ENCODE data around the gene PRR12. TPM values are rescaled to one million over a fixed set of nuclear protein-coding genes. Genes with fewer than 3 reads are reported as not detected.

PRR12 gene
- total RNA-seq, 1 donor = 3.7 TPM

DNA sequence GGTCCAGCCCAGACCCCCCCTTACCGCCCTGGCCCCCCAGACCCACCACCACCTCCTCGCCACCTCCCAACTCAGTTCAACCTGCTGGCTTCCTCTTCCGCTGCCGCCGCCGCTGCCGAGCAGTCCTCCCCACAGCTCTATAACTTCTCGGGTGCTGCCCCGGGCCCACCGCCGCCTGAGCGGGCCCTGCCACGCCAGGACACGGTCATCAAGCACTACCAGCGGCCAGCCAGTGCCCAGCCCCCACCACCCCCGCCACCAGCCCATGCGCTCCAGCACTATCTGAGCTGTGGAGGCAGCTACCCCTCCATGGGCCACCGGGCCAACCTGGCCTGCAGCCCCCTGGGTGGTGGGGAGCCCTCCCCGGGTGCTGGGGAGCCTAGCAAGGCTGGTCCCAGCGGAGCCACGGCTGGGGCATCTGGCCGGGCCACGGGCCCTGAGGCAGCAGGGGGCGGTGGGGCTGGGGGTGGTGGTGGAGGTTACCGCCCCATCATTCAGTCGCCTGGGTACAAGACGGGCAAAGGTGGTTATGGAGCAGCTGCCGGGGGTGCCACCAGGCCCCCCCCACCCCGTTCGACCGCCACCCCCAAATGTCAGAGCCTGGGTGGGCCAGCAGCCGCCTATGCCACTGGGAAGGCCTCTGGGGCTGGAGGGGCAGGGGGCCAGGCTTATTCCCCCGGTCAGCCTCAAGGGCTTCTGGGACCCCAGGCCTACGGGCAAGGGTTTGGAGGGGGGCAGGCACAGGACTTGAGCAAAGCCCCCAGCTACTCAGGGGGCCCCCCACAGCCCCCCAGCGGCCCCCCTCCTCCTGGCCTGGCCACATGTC is 4.2 kb downstream of the PRR12 start:
- TF ChIP-seq, protein P1, sequence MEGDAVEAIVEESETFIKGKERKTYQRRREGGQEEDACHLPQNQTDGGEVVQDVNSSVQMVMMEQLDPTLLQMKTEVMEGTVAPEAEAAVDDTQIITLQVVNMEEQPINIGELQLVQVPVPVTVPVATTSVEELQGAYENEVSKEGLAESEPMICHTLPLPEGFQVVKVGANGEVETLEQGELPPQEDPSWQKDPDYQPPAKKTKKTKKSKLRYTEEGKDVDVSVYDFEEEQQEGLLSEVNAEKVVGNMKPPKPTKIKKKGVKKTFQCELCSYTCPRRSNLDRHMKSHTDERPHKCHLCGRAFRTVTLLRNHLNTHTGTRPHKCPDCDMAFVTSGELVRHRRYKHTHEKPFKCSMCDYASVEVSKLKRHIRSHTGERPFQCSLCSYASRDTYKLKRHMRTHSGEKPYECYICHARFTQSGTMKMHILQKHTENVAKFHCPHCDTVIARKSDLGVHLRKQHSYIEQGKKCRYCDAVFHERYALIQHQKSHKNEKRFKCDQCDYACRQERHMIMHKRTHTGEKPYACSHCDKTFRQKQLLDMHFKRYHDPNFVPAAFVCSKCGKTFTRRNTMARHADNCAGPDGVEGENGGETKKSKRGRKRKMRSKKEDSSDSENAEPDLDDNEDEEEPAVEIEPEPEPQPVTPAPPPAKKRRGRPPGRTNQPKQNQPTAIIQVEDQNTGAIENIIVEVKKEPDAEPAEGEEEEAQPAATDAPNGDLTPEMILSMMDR (IDR thresholded peaks at IDR 0.05; ENCODE audit: insufficient read depth, low read length) = no peak
- no peak for DNase-seq (ENCODE audit: low read depth)

DNA sequence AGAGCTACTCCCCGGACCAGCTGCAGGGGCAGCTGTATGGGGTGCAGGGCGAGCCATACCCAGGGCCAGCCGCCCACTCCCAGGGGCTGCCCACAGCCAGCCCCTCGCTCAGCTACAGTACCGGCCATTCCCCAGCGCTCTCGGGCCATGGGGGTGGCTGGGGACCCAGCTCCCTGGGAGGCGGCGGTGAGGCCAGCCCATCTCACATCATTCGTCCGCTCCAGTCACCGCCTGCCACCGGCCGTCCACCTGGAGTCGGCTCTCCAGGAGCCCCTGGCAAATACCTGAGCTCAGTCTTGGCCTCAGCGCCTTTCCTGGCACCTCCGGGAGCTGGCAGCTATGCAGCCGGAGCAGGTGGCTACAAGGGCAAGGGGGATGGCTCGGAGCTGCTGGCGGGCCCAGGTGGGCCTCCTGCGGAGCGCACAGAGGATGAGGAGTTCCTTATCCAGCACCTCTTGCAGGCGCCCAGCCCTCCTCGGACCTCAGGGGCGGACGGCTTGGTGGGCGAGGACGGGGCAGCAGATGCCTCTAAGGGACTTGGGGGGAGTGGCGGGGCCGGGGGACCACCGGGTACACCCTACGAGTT is 4.9 kb downstream of the PRR12 start:
- no peak for DNase-seq (ENCODE audit: low read depth)
- no peak overlapping the region for H3K4me3 ChIP-seq (ENCODE audit: low read depth, low read length)
- TF ChIP-seq, protein P1 (IDR thresholded peaks at IDR 0.05; ENCODE audit: insufficient read depth, low read length) = no peak

More for the DNA sequence above, 4.2 kb downstream of the PRR12 start:
- H3K4me3 ChIP-seq (ENCODE audit: low read depth, low read length) = no peak overlapping the region

DNA sequence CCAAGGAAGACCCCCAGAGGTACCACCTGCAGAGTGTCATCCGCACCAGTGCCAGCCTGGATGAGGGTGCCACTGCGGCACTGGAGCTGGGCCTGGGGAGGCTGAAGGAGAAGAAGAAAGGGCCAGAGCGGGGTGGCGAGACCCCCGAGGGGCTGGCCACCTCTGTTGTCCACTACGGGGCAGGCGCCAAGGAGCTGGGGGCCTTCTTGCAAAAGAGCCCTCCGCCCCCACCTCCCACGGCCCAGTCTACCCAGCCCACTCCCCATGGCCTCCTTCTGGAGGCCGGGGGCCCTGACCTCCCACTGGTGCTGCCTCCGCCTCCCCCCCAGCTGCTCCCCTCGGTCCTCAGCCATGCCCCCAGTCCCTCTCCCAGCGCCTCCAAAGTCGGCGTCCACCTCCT is 5.4 kb downstream of the PRR12 start:
- TF ChIP-seq, protein P1 (IDR thresholded peaks at IDR 0.05; ENCODE audit: insufficient read depth, low read length) = no peak
- no peak overlapping the region for H3K4me3 ChIP-seq (ENCODE audit: low read depth, low read length)
- no peak for DNase-seq (ENCODE audit: low read depth)

DNA sequence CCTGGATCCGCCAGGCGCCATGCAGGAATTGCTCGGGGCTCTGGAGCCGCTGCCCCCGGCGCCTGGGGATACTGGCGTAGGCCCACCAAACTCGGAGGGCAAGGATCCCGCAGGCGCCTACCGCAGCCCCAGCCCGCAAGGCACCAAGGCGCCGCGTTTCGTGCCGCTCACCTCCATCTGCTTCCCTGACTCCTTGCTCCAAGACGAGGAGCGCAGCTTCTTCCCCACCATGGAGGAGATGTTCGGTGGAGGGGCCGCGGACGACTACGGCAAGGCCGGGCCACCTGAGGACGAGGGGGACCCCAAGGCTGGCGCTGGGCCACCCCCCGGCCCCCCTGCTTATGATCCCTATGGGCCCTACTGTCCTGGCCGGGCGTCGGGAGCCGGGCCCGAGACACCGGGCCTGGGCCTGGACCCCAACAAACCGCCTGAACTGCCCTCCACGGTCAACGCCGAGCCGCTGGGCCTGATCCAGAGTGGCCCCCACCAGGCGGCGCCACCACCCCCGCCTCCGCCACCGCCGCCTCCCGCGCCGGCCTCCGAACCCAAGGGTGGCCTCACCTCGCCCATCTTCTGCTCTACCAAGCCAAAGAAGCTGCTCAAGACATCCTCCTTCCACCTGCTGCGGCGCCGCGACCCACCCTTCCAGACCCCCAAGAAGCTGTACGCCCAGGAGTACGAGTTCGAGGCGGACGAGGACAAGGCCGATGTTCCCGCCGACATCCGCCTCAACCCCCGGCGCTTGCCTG is 6.1 kb downstream of the PRR12 start:
- DNase-seq (ENCODE audit: low read depth) = no peak
- TF ChIP-seq, protein P1 (IDR thresholded peaks at IDR 0.05; ENCODE audit: insufficient read depth, low read length) = no peak
- no peak overlapping the region for H3K4me3 ChIP-seq (ENCODE audit: low read depth, low read length)

DNA sequence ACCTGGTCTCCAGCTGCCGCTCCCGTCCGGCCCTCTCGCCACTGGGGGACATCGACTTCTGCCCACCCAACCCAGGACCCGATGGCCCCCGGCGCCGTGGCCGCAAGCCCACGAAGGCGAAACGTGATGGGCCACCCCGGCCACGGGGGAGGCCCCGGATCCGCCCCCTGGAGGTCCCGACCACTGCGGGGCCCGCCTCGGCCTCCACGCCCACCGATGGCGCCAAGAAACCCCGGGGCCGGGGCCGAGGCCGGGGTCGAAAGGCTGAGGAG is 6.7 kb downstream of the PRR12 start:
- TF ChIP-seq, protein P1 (IDR thresholded peaks at IDR 0.05; ENCODE audit: insufficient read depth, low read length) = no peak
- no peak for DNase-seq (ENCODE audit: low read depth)
- H3K4me3 ChIP-seq (ENCODE audit: low read depth, low read length) = no peak overlapping the region

DNA sequence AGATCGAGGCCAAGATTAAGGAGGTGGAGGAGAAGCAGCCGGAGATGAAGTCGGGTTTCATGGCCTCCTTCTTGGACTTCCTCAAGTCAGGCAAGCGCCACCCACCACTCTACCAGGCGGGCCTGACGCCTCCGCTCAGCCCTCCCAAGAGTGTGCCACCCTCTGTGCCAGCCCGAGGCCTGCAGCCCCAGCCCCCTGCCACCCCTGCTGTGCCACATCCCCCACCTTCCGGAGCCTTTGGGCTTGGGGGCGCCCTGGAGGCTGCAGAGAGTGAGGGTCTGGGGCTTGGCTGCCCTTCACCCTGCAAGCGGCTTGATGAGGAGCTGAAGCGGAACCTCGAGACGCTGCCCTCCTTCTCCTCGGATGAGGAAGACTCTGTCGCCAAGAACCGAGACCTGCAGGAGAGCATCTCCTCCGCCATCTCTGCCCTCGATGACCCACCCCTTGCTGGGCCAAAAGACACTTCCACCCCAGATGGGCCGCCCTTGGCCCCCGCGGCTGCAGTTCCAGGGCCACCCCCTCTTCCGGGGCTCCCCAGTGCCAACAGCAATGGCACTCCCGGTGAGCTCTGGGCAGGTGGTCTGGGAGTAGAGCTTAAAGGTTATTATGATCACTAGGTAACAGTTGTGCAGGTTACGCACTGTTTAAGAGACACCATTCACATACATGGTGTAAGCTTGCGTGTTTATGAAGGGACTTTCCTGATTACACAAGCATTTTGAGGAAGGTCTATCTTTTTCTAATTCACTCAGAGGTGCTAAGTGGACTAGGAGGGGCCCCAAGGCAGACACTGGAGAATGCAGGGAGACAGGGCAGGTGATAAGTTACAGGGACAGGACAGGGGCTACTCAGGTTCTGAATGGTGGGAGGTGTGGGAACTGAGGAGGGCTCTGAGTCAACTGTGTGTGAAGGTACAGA is 8.7 kb downstream of the PRR12 start:
- TF ChIP-seq, protein P1 (IDR thresholded peaks at IDR 0.05; ENCODE audit: insufficient read depth, low read length) = no peak
- no peak overlapping the region for H3K4me3 ChIP-seq (ENCODE audit: low read depth, low read length)
- no peak for DNase-seq (ENCODE audit: low read depth)

Data from fibroblast of the aortic adventitia (primary cell).